ENCODE results near the gene DTD1. TPM values are rescaled to one million over a fixed set of nuclear protein-coding genes. Genes with fewer than 3 reads are reported as not detected.

Gene DTD1
- total and polyA plus RNA-seq, 2 of the 13 experiments (the other 11 are each of a cell fraction or from before 2014, with no cell fraction given) = 41.2 to 79.3 TPM

DNA sequence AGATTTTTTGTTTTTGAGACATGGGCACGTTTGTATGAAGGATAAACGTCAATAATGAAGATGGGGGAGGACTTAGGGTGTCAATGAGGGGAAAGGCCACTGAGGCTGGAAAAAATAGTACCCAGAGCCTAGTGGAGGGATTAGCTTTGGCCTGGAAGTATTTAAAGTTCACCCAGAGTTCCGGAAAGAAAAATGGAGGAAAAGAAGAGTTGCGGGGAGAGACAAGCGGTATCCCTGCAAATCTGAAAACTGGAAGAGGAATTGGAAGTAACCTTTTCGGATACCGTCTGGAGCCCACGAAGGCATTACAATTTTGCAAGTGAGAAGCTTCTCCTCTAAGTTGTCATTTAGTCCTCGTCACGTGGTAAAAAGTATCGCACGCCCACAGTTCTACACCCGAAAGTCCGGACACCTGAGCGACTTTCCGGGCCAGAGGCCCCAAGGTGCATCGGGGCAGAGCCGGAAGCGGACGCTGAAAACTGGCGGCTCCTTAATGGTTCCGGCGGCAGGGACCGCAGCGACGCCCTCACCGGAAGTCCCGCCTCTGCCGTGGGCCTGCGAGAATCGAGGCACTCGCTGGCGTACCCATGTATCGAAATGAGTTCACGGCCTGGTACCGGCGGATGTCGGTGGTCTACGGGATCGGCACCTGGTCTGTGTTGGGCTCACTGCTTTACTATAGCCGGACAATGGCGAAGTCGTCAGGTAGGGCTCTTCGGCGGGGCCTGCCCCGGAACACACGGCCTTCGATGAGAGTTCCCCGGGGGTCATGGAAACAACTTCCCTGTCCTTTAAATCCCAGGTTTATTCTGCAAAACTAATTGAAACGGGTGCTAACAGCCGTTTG is 20.7 kb upstream of the DTD1 start, which contains the start of gene SMIM26 (continued):
- TF ChIP-seq, protein P1, sequence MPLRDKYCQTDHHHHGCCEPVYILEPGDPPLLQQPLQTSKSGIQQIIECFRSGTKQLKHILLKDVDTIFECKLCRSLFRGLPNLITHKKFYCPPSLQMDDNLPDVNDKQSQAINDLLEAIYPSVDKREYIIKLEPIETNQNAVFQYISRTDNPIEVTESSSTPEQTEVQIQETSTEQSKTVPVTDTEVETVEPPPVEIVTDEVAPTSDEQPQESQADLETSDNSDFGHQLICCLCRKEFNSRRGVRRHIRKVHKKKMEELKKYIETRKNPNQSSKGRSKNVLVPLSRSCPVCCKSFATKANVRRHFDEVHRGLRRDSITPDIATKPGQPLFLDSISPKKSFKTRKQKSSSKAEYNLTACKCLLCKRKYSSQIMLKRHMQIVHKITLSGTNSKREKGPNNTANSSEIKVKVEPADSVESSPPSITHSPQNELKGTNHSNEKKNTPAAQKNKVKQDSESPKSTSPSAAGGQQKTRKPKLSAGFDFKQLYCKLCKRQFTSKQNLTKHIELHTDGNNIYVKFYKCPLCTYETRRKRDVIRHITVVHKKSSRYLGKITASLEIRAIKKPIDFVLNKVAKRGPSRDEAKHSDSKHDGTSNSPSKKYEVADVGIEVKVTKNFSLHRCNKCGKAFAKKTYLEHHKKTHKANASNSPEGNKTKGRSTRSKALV (CRISPR knock-in tag; IDR thresholded peaks at IDR 0.05) = no peak
- TF ChIP-seq HOXA5 (CRISPR knock-in tag; IDR thresholded peaks at IDR 0.05) = peak; percentile 92
- TF ChIP-seq IRF9 (CRISPR knock-in tag; IDR thresholded peaks at IDR 0.05; ENCODE audit: borderline replicate concordance) = peak; percentile 98
- peak; percentile 84 for TF ChIP-seq DRAP1 (CRISPR knock-in tag; IDR thresholded peaks at IDR 0.05)
- TF ChIP-seq SSRP1 (CRISPR knock-in tag; IDR thresholded peaks at IDR 0.05) = no peak
- TF ChIP-seq, protein P2, sequence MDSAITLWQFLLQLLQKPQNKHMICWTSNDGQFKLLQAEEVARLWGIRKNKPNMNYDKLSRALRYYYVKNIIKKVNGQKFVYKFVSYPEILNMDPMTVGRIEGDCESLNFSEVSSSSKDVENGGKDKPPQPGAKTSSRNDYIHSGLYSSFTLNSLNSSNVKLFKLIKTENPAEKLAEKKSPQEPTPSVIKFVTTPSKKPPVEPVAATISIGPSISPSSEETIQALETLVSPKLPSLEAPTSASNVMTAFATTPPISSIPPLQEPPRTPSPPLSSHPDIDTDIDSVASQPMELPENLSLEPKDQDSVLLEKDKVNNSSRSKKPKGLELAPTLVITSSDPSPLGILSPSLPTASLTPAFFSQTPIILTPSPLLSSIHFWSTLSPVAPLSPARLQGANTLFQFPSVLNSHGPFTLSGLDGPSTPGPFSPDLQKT (CRISPR knock-in tag; IDR thresholded peaks at IDR 0.05; ENCODE audit: borderline replicate concordance) = 0 out of 2 replicates have a peak, but pooled peaks have one; percentile 11
- TF ChIP-seq U2AF2 (IDR thresholded peaks at IDR 0.05; ENCODE audit: low read depth, low read length) = 0 out of 2 replicates have a peak, but pooled peaks have one; percentile 71
- TF ChIP-seq, protein P3, sequence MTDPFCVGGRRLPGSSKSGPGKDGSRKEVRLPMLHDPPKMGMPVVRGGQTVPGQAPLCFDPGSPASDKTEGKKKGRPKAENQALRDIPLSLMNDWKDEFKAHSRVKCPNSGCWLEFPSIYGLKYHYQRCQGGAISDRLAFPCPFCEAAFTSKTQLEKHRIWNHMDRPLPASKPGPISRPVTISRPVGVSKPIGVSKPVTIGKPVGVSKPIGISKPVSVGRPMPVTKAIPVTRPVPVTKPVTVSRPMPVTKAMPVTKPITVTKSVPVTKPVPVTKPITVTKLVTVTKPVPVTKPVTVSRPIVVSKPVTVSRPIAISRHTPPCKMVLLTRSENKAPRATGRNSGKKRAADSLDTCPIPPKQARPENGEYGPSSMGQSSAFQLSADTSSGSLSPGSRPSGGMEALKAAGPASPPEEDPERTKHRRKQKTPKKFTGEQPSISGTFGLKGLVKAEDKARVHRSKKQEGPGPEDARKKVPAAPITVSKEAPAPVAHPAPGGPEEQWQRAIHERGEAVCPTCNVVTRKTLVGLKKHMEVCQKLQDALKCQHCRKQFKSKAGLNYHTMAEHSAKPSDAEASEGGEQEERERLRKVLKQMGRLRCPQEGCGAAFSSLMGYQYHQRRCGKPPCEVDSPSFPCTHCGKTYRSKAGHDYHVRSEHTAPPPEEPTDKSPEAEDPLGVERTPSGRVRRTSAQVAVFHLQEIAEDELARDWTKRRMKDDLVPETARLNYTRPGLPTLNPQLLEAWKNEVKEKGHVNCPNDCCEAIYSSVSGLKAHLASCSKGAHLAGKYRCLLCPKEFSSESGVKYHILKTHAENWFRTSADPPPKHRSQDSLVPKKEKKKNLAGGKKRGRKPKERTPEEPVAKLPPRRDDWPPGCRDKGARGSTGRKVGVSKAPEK (CRISPR knock-in tag; IDR thresholded peaks at IDR 0.05; ENCODE audit: borderline replicate concordance) = peak; percentile 82; the same call in 1 of the 2 replicates
- TF ChIP-seq RXRA (CRISPR knock-in tag; IDR thresholded peaks at IDR 0.05) = peak; percentile 86
- TF ChIP-seq PAF1 (CRISPR knock-in tag; IDR thresholded peaks at IDR 0.05) = no peak
- TF ChIP-seq, protein P4, sequence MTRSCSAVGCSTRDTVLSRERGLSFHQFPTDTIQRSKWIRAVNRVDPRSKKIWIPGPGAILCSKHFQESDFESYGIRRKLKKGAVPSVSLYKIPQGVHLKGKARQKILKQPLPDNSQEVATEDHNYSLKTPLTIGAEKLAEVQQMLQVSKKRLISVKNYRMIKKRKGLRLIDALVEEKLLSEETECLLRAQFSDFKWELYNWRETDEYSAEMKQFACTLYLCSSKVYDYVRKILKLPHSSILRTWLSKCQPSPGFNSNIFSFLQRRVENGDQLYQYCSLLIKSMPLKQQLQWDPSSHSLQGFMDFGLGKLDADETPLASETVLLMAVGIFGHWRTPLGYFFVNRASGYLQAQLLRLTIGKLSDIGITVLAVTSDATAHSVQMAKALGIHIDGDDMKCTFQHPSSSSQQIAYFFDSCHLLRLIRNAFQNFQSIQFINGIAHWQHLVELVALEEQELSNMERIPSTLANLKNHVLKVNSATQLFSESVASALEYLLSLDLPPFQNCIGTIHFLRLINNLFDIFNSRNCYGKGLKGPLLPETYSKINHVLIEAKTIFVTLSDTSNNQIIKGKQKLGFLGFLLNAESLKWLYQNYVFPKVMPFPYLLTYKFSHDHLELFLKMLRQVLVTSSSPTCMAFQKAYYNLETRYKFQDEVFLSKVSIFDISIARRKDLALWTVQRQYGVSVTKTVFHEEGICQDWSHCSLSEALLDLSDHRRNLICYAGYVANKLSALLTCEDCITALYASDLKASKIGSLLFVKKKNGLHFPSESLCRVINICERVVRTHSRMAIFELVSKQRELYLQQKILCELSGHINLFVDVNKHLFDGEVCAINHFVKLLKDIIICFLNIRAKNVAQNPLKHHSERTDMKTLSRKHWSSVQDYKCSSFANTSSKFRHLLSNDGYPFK (CRISPR knock-in tag; IDR thresholded peaks at IDR 0.05; ENCODE audit: borderline replicate concordance) = peak; percentile 98
- TF ChIP-seq ZNF382 (CRISPR knock-in tag; IDR thresholded peaks at IDR 0.05; ENCODE audit: borderline replicate concordance) = no peak
- TF ChIP-seq PAXIP1 (CRISPR knock-in tag; conservative IDR thresholded peaks at IDR 0.05) = peak; percentile 76
